Gastroesophageal sphincter (tissue), 4 donors: Measurements from ENCODE around the gene POC1A. TPM values are rescaled to one million over a fixed set of nuclear protein-coding genes. Genes with fewer than 3 reads are reported as not detected.

Source experiments
- ATAC-seq: fragments of 150-250 bp; one replicate; pipeline ENCODE4 v1.9.1; 2016; ENCODE audit warnings: mild to moderate bottlenecking, moderate library complexity
- H3K27ac ChIP-seq, 4 donors: fragments of 200-600 bp; sonication (generic) in 3 of 4; 1 replicate in 3 of 4; 2 replicates in 1 of 4; pipeline ENCODE4 v1.5.1; 2016 to 2019
- H3K27me3 ChIP-seq: fragments of 200-600 bp; sonication (generic); one replicate; pipeline ENCODE4 v1.5.1; 2019
- H3K36me3 ChIP-seq, 2 donors: fragments of 200-600 bp; sonication (generic); one replicate each; pipeline ENCODE4 v1.5.1; 2019; ENCODE audit warnings: control low read depth in 1 of 2
- H3K4me1 ChIP-seq, 3 donors: fragments of 200-600 bp; sonication (generic); 1 replicate in 2 of 3; 2 replicates in 1 of 3; pipeline ENCODE4 v1.5.1; 2016 to 2019; ENCODE audit warnings: control low read depth in 2 of 3
- H3K4me3 ChIP-seq, 2 donors: fragments of 200-600 bp; sonication (generic); one replicate each; pipeline ENCODE4 v1.5.1; 2019; ENCODE audit warnings: mild to moderate bottlenecking in 1 of 2, moderate library complexity in 1 of 2
- H3K9me3 ChIP-seq, 3 donors: fragments of 200-600 bp; sonication (generic); one replicate each; pipeline ENCODE4 v1.5.1; 2017 to 2019; ENCODE audit warnings: control low read depth in 2 of 3
- CTCF ChIP-seq, 4 experiments: fragments of 200-600 bp in 2 of 4; fragments of 450-650 bp in 2 of 4; sonication (generic) in 1 of 4; IDR thresholded peaks; one replicate each; pipeline ENCODE4 v1.5.1; 2017 to 2019; ENCODE audit warnings: antibody characterized with exemption in 4 of 4, mild to moderate bottlenecking in 2 of 4, moderate library complexity in 2 of 4
- EP300 ChIP-seq: sonication (generic); formaldehyde crosslinking; IDR thresholded peaks from one replicate; pipeline ENCODE4 v1.6.1; 2017; ENCODE audit warnings: antibody characterized with exemption, mild to moderate bottlenecking
- POLR2A ChIP-seq, 2 donors: fragments of 450-650 bp; IDR thresholded peaks; one replicate each; pipeline ENCODE4 v1.6.1; 2017; ENCODE audit warnings: antibody characterized with exemption in 2 of 2, mild to moderate bottlenecking in 2 of 2, moderate library complexity in 1 of 2
- POLR2AphosphoS5 ChIP-seq: sonication (generic); formaldehyde crosslinking; IDR thresholded peaks from one replicate; pipeline ENCODE4 v1.6.1; 2017; ENCODE audit warnings: antibody characterized with exemption
- WGBS, 2 donors: methylation state at CpG; one replicate each; pipeline ENCODE4 v1.1.5; 2018; ENCODE audit warnings: low coverage in 1 of 2; 5-methylcytosine and 5-hydroxymethylcytosine counted together
- total RNA-seq, 4 donors: library from RNA; depleted of rRNA; stranded (reverse); fragments of >200 nt; gene quantifications; one replicate each; pipeline ENCODE4 v1.1.0, GENCODE V29; 2016

POC1A gene
- total RNA-seq, 4 donors from 2014 or later: 0.73 to 1.7 (median 0.93) TPM

GRCh38 chr3:52026041-52026440 lies 128.2 kb downstream of the POC1A start:
- Histone ChIP-seq H3K4me1 (peaks cover 0 to 54% (median 31%) of the 10 kb centered on the region in 3 donors), H3K9me3 (no peaks in the 10 kb centered on the region), H3K4me3 (no peak overlapping the region), H3K27me3 (no peaks in the 10 kb centered on the region), H3K36me3 (no peaks in the 10 kb centered on the region), H3K27ac (peak overlapping the region in 1 of 4 donors; percentile 7)
- WGBS, 2 donors: 28 to 30% methylated on average over 2 to 4 of the region's 4 CpGs
- no peak for ATAC-seq
- no peak for TF ChIP-seq EP300
- no peak for TF ChIP-seq CTCF (IDR thresholded peaks at IDR 0.05)
- no peak for TF ChIP-seq POLR2AphosphoS5
- TF ChIP-seq POLR2A (IDR thresholded peaks at IDR 0.05): no peak

DNA sequence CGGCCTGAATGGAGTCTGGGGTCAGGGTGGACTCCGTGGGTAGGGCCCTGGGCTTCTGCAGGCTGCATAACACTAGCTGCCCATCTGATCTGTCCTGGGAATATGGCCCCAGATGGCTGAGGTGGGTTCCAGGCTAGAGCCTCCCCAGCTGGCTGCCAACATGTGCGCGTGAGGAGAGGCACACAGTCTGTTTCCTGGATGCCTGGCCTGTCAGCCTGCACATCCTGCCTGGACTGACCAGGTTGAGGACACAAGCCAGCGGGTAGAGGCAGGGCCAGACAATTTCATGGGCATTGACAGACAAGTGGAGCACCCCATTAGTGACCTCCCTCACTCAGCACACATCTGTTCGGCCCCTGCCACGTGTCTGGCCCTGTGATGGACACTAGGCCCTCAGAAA lies 128.8 kb downstream of the POC1A start:
- Histone ChIP-seq H3K9me3 (no peaks in the 10 kb centered on the region), H3K27me3 (no peaks in the 10 kb centered on the region), H3K27ac (peak overlapping the region in 1 of 4 donors; percentile 7), H3K36me3 (no peaks in the 10 kb centered on the region), H3K4me3 (no peak overlapping the region), H3K4me1 (peaks cover 0 to 60% (median 31%) of the 10 kb centered on the region in 3 donors)
- no CpG with 5 or more reads among the region's 7 CpGs for WGBS, 2 donors
- ATAC-seq: peak; percentile 18
- TF ChIP-seq POLR2AphosphoS5 (no peak), POLR2A (IDR thresholded peaks at IDR 0.05) (no peak), EP300 (no peak), CTCF (IDR thresholded peaks at IDR 0.05) (no peak)

Other genes starting within 250 kb of the POC1A start
- 10 to 100 TPM in 2 of 4 donors, 1 to 10 TPM in 2; 5.3 to 14.8 (median 10.9) TPM for gene RRP9, start 212.5 kb downstream of the POC1A start, total RNA-seq
- gene PARP3, start 212.1 kb downstream of the POC1A start, total RNA-seq: 10 to 100 TPM; 19.5 to 43.0 (median 22.8) TPM
- under 1 TPM in 1 of 4 donors, not detected in 3; 0.31 TPM for gene GPR62, start 199.0 kb downstream of the POC1A start, total RNA-seq
- 100 to 1,000 TPM in 3 of 4 donors, 10 to 100 TPM in 1; 80.7 to 335 (median 186) TPM for gene PCBP4, start 187.0 kb downstream of the POC1A start, total RNA-seq
- gene ABHD14B, start 180.4 kb downstream of the POC1A start, total RNA-seq: 10 to 100 TPM; 34.6 to 46.8 (median 45.1) TPM
- 10 to 100 TPM; 12.6 to 20.2 (median 13.8) TPM for gene ABHD14A, start 179.4 kb downstream of the POC1A start, total RNA-seq
- gene ACY1, start 170.9 kb downstream of the POC1A start, total RNA-seq: 10 to 100 TPM; 10.6 to 21.4 (median 19.5) TPM
- 1,000 to 10,000 TPM in 3 of 4 donors, 100 to 1,000 TPM in 1; 775 to 1,945 (median 1,298) TPM for gene RPL29, start 158.5 kb downstream of the POC1A start, total RNA-seq
- gene DUSP7, start 97.9 kb downstream of the POC1A start, total RNA-seq: 10 to 100 TPM; 10.2 to 18.1 (median 14.7) TPM
- 10 to 100 TPM; 30.0 to 50.8 (median 35.8) TPM for gene ALAS1, start 43.7 kb upstream of the POC1A start, total RNA-seq
- gene TLR9, start 71.2 kb upstream of the POC1A start, total RNA-seq: not detected
- gene TWF2, start 84.7 kb upstream of the POC1A start, total RNA-seq: 10 to 100 TPM; 46.8 to 79.5 (median 69.2) TPM
- gene PPM1M, start 91.3 kb upstream of the POC1A start, total RNA-seq: 10 to 100 TPM; 20.3 to 36.6 (median 29.9) TPM
- gene WDR82, start 124.2 kb upstream of the POC1A start, total RNA-seq: 10 to 100 TPM; 63.7 to 92.0 (median 86.7) TPM
- 1 to 10 TPM; 2.6 to 7.7 (median 3.1) TPM for gene GLYCTK, start 133.4 kb upstream of the POC1A start, total RNA-seq
- gene DNAH1, start 161.9 kb upstream of the POC1A start, total RNA-seq: 1 to 10 TPM; 3.2 to 8.1 (median 6.2) TPM